SK-N-SH (cell line): ENCODE measurements around the gene HARS1.
"Not testable (repeated sequence)": the region's sequence is repeated elsewhere in the genome, so short reads cannot be mapped to it uniquely, and the experiment has no call there.

ENCODE experiments used
- CTCF ChIP-seq: fragments of 200-600 bp; sonication (generic); IDR thresholded peaks from 2 replicates; pipeline ENCODE4 v1.6.1; 2017; ENCODE audit warnings: antibody characterized with exemption, mild to moderate bottlenecking, moderate library complexity
- FOXJ3 ChIP-seq: sonication (generic); formaldehyde crosslinking; IDR thresholded peaks from 2 replicates; pipeline ENCODE4 v1.5.1; 2020; ENCODE audit warnings: mild to moderate bottlenecking, missing genetic modification reagents
- FOXM1 ChIP-seq: IDR thresholded peaks from 2 replicates; pipeline ENCODE4 v1.4.0; 2012; ENCODE audit warnings: low read depth, mild to moderate bottlenecking
- GABPA ChIP-seq: IDR thresholded peaks from 2 replicates; pipeline ENCODE4 v1.4.0; 2012; ENCODE audit warnings: low read depth, mild to moderate bottlenecking
- GATA2 ChIP-seq: sonication (generic); formaldehyde crosslinking; IDR thresholded peaks from 2 replicates; pipeline ENCODE4 v1.5.0; 2020; ENCODE audit warnings: mild to moderate bottlenecking, missing genetic modification reagents
- IRF3 ChIP-seq: fragments of 150-350 bp; IDR thresholded peaks from 2 replicates; pipeline ENCODE4 v1.6.1; 2016; ENCODE audit warnings: mild to moderate bottlenecking, low read depth, low read length
- POLR2AphosphoS5 ChIP-seq: IDR thresholded peaks from 2 replicates; pipeline ENCODE4 v1.6.1; 2012; ENCODE audit warnings: low read depth, low read length
- SIN3A ChIP-seq: IDR thresholded peaks from 2 replicates; pipeline ENCODE4 v1.6.1; 2012; ENCODE audit warnings: low read depth, mild to moderate bottlenecking, low read length, moderate library complexity, borderline replicate concordance
- USF1 ChIP-seq: IDR thresholded peaks from 2 replicates; pipeline ENCODE4 v1.4.0; 2012; ENCODE audit warnings: low read depth, borderline replicate concordance

GRCh38 chr5:140660371-140660770, 30.8 kb downstream of the HARS1 start:
- TF ChIP-seq FOXM1; GABPA; CTCF; USF1; IRF3; POLR2AphosphoS5; FOXJ3 (CRISPR knock-in tag); GATA2 (CRISPR knock-in tag); SIN3A: not testable (repeated sequence)
